ENCODE measurements around the gene H1-8.

DNA sequence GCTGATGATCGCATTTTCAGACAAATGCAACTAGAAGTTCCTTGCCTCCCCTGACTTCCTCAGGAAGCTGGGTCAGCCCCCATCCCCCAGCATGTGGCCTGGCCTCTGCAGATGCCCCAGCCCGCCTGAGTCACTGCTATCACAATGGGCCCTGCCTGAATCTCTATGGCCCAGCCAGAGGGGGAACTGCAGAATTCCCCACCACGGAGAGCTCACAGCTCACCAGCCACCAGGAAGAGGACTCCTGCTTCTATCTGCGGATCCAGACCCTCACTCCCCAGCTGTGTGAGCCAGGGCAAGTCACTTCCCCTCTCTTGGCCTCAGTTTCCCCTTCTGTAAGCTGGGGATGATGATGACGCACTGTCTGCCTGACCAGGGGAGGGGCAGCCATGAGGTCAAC is 56.6 kb downstream of the H1-8 start:
- TF ChIP-seq, protein P1, sequence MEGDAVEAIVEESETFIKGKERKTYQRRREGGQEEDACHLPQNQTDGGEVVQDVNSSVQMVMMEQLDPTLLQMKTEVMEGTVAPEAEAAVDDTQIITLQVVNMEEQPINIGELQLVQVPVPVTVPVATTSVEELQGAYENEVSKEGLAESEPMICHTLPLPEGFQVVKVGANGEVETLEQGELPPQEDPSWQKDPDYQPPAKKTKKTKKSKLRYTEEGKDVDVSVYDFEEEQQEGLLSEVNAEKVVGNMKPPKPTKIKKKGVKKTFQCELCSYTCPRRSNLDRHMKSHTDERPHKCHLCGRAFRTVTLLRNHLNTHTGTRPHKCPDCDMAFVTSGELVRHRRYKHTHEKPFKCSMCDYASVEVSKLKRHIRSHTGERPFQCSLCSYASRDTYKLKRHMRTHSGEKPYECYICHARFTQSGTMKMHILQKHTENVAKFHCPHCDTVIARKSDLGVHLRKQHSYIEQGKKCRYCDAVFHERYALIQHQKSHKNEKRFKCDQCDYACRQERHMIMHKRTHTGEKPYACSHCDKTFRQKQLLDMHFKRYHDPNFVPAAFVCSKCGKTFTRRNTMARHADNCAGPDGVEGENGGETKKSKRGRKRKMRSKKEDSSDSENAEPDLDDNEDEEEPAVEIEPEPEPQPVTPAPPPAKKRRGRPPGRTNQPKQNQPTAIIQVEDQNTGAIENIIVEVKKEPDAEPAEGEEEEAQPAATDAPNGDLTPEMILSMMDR (IDR thresholded peaks at IDR 0.05): no peak
- TF ChIP-seq POLR2A (IDR thresholded peaks at IDR 0.05): no peak
